Neural crest cell (in vitro differentiated cells): ENCODE results near the gene ZNF724. TPM values are rescaled to one million over a fixed set of nuclear protein-coding genes. Genes with fewer than 3 reads are reported as not detected.
"Not testable (repeated sequence)": the region's sequence is repeated elsewhere in the genome, so short reads cannot be mapped to it uniquely, and the experiment has no call there.

Experiments
- DNase-seq: peaks from one replicate; pipeline ENCODE4 v3.0.0; 2021; ENCODE audit warnings: low read depth, mixed read lengths, low spot score
- H3K27ac Mint-ChIP-seq: one replicate; pipeline ENCODE4 v1.8.0; 2021; ENCODE audit warnings: mild to moderate bottlenecking, mixed read lengths; ENCODE audit not compliant: unreplicated experiment
- H3K27me3 Mint-ChIP-seq: 2 replicates; pipeline ENCODE4 v1.8.0; 2021; ENCODE audit warnings: low read depth, mild to moderate bottlenecking, mixed read lengths
- H3K36me3 Mint-ChIP-seq: 2 replicates; pipeline ENCODE4 v1.8.0; 2021; ENCODE audit warnings: low read depth, mild to moderate bottlenecking, mixed read lengths
- H3K4me1 Mint-ChIP-seq: 2 replicates; pipeline ENCODE4 v1.8.0; 2021; ENCODE audit warnings: mixed read lengths
- H3K4me3 Mint-ChIP-seq: one replicate; pipeline ENCODE4 v1.8.0; 2021; ENCODE audit warnings: mild to moderate bottlenecking, mixed read lengths
- H3K9me3 Mint-ChIP-seq: 2 replicates; pipeline ENCODE4 v1.8.0; 2021; ENCODE audit warnings: mixed read lengths
- total RNA-seq: library from RNA; stranded (reverse); gene quantifications from 2 replicates; pipeline ENCODE4 v1.2.1, GENCODE V29; 2021
- TF ChIP-seq, protein P1 (sequence below): fragments of 200-600 bp; sonication (generic); conservative IDR thresholded peaks from 2 replicates; pipeline ENCODE4 v1.5.0; 2021; ENCODE audit warnings: antibody characterized with exemption, mild to moderate bottlenecking

Gene ZNF724
- total RNA-seq, 1 donor from 2014 or later: 36.7 TPM

DNA sequence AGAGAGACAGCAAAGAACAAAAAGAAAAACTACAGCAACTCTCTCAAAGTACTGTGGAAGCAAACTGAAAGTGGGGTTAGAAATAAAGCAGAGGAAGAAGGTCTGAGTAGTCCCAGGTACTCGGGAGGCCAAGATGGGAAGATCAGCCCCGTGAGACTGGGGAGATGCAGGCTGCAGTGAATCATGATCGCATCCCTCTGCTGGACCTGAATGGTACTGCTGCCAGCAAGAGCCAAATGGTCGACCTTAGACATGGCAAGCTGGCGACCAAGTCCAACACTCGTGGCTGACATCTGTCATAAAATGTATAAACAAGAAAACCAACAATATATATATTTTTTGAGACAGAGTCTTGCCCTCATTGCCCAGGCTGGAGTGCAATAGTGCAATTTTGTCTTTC lies 33.7 kb upstream of the ZNF724 start:
- no peaks in the 10 kb centered on the region for H3K27me3 Mint-ChIP-seq
- H3K4me1 Mint-ChIP-seq: no peaks in the 10 kb centered on the region
- H3K36me3 Mint-ChIP-seq: no peaks in the 10 kb centered on the region
- no peak overlapping the region for H3K27ac Mint-ChIP-seq
- peaks cover 14% of the 10 kb centered on the region for H3K9me3 Mint-ChIP-seq
- TF ChIP-seq, protein P1, sequence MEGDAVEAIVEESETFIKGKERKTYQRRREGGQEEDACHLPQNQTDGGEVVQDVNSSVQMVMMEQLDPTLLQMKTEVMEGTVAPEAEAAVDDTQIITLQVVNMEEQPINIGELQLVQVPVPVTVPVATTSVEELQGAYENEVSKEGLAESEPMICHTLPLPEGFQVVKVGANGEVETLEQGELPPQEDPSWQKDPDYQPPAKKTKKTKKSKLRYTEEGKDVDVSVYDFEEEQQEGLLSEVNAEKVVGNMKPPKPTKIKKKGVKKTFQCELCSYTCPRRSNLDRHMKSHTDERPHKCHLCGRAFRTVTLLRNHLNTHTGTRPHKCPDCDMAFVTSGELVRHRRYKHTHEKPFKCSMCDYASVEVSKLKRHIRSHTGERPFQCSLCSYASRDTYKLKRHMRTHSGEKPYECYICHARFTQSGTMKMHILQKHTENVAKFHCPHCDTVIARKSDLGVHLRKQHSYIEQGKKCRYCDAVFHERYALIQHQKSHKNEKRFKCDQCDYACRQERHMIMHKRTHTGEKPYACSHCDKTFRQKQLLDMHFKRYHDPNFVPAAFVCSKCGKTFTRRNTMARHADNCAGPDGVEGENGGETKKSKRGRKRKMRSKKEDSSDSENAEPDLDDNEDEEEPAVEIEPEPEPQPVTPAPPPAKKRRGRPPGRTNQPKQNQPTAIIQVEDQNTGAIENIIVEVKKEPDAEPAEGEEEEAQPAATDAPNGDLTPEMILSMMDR: peak; percentile 67
- DNase-seq: peak; percentile 47
- H3K4me3 Mint-ChIP-seq: no peak overlapping the region

DNA sequence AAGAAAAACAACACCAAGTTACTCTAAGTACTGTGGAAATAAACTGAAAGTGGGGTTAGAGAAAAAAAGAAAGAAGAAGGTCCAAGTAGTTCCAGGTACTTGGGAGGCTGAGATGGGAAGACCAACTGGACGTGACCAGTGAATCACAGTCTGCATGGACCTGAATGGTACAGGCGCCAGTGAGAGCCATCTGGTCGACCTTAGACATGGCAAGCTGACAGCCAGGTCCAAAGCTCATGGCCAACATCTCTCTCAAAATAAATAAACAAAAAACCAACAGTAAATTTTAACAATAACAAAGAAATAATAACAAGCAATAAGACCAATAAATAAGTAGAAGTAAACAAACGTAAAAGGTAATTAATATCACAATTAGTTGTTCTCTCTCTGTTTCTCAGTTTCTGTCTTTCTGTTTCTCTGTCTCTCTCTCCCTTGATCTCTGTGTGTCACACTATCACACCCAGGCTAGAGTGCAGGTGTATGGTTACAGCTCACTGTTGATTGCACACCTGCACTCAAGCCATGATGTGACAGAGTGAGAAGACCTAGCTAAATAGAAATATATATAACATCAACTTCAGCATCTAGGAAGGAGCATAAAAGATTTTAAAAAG lies 31.6 kb upstream of the ZNF724 start:
- TF ChIP-seq, protein P1: no peak
- no peak overlapping the region for H3K4me3 Mint-ChIP-seq

DNA sequence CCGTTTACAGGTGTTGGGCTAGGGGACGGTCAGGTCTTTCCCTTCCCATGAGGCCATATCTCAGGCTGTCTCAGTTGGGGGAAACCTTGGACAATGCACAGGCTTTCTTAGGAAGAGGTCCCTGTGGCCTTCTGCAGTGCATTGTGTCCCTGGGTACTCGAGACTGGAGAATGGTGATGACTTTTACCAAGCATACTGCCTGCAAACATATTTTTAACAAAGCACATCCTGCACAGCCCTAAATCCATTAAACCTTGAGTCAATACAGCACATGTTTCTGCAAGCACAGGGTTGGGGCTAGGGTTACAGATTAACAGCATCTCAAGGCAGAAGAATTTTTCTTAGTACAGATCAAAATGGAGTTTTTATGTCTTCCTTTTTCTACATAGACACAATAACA lies 27.9 kb upstream of the ZNF724 start:
- not testable (repeated sequence) for H3K4me1 Mint-ChIP-seq, DNase-seq, H3K4me3 Mint-ChIP-seq, H3K27ac Mint-ChIP-seq, H3K36me3 Mint-ChIP-seq, H3K27me3 Mint-ChIP-seq, H3K9me3 Mint-ChIP-seq

More for the DNA sequence above, 31.6 kb upstream of the ZNF724 start:
- Mint-ChIP-seq H3K27ac (no peak overlapping the region), H3K4me1 (no peaks in the 10 kb centered on the region), H3K9me3 (peaks cover 10% of the 10 kb centered on the region), H3K36me3 (no peaks in the 10 kb centered on the region), H3K27me3 (no peaks in the 10 kb centered on the region)
- DNase-seq: no peak

DNA sequence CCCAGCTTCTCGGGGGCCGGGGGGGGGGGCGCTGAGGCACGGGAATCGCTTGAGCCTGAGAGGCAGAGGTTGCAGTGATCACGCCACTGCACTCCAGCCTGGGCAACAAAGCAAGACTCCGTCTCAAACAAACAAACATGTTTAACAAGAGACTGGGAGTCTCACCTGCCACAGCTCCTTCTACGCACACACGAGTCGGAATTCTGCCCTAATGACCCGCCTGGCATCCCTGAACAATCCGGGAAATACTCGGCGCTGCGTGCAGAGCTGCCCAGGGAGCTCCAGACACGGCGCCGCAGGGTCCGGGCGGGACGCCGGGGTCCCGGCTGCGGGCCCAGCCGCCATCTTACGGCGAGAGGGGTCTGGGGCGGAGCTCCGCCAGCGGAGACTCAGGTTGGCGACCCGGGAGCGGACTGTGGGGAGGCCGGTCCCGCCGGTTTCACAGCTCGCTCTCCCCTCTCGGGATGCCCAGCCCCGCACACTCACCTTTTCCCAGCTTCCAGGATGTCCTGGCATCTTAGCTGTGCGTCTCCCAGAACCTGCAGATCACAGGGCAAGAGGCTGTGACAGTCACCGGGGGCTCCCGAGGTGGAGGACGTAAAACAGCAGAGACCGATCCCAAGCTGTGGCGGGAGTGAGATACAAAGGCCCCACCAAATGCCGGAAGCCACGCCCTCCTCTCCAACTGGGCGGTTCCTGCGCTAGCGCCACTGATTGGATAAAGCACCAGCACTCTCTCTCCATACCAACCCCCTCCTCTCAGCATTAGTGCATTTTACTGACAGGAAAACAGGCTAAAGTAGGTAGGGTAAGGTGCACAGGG lies 23.6 kb upstream of the ZNF724 start:
- peaks cover 16% of the 10 kb centered on the region for H3K36me3 Mint-ChIP-seq
- no peaks in the 10 kb centered on the region for H3K27me3 Mint-ChIP-seq
- peak; percentile 86 for DNase-seq
- TF ChIP-seq, protein P1: no peak
- H3K4me1 Mint-ChIP-seq: peaks cover 28% of the 10 kb centered on the region
- no peaks in the 10 kb centered on the region for H3K9me3 Mint-ChIP-seq
- H3K4me3 Mint-ChIP-seq: peak overlapping the region; percentile 99
- peak overlapping the region; percentile 100 for H3K27ac Mint-ChIP-seq

DNA sequence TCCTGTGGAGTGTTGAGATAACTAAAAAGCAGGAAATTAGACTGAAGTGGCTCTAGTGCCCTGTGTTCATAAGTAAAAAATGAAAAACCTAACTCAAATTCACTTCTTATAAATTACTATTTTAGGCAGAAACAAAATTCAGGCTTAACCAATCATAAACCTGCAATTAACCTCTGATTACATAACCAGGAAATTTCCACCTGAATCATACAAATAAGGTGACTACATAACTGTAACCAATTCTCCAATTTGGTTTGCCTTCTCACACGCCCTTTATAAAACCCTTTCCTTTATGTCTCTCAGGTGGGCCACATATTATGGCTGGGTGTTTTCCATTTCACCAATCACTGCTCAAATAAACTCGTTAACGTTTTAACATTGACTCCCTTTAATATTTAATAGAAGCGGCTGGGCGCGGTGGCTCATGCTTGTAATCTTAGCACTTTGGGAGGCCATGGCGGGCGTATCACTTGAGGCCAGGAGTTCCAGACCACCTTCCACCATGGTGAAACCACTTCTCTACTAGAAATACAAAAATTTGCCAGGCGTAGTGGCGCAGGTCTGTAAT lies 22.9 kb upstream of the ZNF724 start:
- DNase-seq: no peak
- Mint-ChIP-seq H3K4me1 (peaks cover 28% of the 10 kb centered on the region), H3K36me3 (peaks cover 18% of the 10 kb centered on the region), H3K27me3 (no peaks in the 10 kb centered on the region), H3K4me3 (peak overlapping the region; percentile 99), H3K9me3 (no peaks in the 10 kb centered on the region), H3K27ac (peak overlapping the region; percentile 100)
- TF ChIP-seq, protein P1: no peak
